ENCODE data around the gene ARHGAP15. TPM values are rescaled to one million over a fixed set of nuclear protein-coding genes. Genes with fewer than 3 reads are reported as not detected.

The ARHGAP15 gene
- total RNA-seq, 1 donor, result 0.43 TPM

GRCh38 chr2:143347901-143348414 lies 218.7 kb downstream of the ARHGAP15 start:
- TF ChIP-seq, protein P1, sequence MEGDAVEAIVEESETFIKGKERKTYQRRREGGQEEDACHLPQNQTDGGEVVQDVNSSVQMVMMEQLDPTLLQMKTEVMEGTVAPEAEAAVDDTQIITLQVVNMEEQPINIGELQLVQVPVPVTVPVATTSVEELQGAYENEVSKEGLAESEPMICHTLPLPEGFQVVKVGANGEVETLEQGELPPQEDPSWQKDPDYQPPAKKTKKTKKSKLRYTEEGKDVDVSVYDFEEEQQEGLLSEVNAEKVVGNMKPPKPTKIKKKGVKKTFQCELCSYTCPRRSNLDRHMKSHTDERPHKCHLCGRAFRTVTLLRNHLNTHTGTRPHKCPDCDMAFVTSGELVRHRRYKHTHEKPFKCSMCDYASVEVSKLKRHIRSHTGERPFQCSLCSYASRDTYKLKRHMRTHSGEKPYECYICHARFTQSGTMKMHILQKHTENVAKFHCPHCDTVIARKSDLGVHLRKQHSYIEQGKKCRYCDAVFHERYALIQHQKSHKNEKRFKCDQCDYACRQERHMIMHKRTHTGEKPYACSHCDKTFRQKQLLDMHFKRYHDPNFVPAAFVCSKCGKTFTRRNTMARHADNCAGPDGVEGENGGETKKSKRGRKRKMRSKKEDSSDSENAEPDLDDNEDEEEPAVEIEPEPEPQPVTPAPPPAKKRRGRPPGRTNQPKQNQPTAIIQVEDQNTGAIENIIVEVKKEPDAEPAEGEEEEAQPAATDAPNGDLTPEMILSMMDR (IDR thresholded peaks at IDR 0.05; ENCODE audit: insufficient read depth, low read depth, low read length), result no peak
- DNase-seq (ENCODE audit: low read depth), result no peak
- H3K4me3 ChIP-seq (ENCODE audit: low read depth, low read length), result no peak overlapping the region

DNA sequence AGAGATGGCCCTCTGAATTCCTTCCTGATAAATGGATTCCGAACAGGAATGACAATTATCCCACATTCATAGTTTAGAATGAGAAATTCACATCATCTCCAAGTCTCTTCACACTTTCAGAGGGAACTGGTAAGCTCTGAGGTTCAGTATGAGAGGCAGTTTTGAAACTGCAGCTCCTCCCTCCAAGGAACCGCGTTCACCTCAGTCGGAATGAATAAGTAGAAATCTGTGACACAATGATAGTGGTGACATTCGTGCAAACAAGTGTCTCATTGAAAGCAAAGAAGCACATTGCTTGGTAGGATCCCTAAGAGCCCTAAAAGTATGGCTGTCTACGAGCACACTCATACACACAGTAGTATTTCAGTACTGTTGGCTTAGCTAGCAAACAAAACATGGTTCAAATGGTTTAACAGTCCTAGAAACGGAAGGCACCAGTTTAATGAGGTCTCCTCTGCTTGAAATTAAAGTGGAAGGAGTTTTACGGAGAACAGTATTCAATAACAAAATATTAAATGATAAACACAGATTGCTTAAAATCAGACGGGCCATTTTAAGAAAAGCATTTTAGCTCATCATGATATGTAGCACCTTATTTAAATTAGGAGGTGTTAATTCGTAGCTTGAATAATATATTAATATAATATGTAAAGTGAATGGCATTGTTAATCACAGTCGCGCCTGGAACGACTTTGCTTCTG lies 225.0 kb downstream of the ARHGAP15 start:
- TF ChIP-seq, protein P1 (IDR thresholded peaks at IDR 0.05; ENCODE audit: insufficient read depth, low read depth, low read length), result no peak
- no peak for DNase-seq (ENCODE audit: low read depth)
- no peak overlapping the region for H3K4me3 ChIP-seq (ENCODE audit: low read depth, low read length)

DNA sequence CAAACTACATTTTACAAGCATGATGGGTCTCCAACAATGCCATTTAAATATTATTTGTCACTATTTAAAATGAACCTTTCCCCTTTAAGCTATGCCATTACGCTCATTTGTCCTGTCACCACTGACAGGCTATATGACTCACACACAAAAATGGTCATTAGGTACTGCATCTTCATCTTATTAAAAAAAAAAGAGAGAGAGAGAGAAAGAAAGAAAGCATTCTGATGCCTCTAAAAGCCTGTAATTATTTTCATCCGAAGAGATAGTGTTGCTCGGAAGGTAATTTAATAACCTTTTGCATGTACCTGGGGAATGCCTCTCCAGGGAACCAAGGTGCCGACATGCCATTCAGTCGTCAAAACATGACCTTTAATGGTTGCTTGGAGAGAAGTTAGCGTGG lies 226.7 kb downstream of the ARHGAP15 start:
- TF ChIP-seq, protein P1 (IDR thresholded peaks at IDR 0.05; ENCODE audit: insufficient read depth, low read depth, low read length), result no peak
- no peak for DNase-seq (ENCODE audit: low read depth)
- H3K4me3 ChIP-seq (ENCODE audit: low read depth, low read length), result no peak overlapping the region

GRCh38 chr2:143356336-143356735 lies 227.1 kb downstream of the ARHGAP15 start:
- no peak for DNase-seq (ENCODE audit: low read depth)
- TF ChIP-seq, protein P1 (IDR thresholded peaks at IDR 0.05; ENCODE audit: insufficient read depth, low read depth, low read length), result no peak
- H3K4me3 ChIP-seq (ENCODE audit: low read depth, low read length), result no peak overlapping the region

- no peak for DNase-seq (ENCODE audit: low read depth)
- no peak overlapping the region for H3K4me3 ChIP-seq (ENCODE audit: low read depth, low read length)
- TF ChIP-seq, protein P1 (IDR thresholded peaks at IDR 0.05; ENCODE audit: insufficient read depth, low read depth, low read length), result no peak
Measured at GRCh38 chr2:143356736-143357446, 227.7 kb downstream of the ARHGAP15 start.

GRCh38 chr2:143357966-143358365 lies 228.7 kb downstream of the ARHGAP15 start:
- TF ChIP-seq, protein P1 (IDR thresholded peaks at IDR 0.05; ENCODE audit: insufficient read depth, low read depth, low read length), result no peak
- no peak overlapping the region for H3K4me3 ChIP-seq (ENCODE audit: low read depth, low read length)

More at GRCh38 chr2:143357966-143358365, 228.7 kb downstream of the ARHGAP15 start:
- no peak for DNase-seq (ENCODE audit: low read depth)
